GM21528 (cell line): Measurements from ENCODE around the gene FAM131A.
"Not testable (repeated sequence)": the region's sequence is repeated elsewhere in the genome, so short reads cannot be mapped to it uniquely, and the experiment has no call there.

Experiments used
- ATAC-seq: cut with Tn5 transposase; IDR thresholded peaks from one replicate; pipeline ENCODE4 v1.9.1; 2021; ENCODE audit warnings: mild to moderate bottlenecking, moderate library complexity; ENCODE audit not compliant: unreplicated experiment, low FRiP score

FAM131A gene

GRCh38 chr3:184338511-184338945, 1.1 kb downstream of the FAM131A start:
- no peak for ATAC-seq

- ATAC-seq, result no peak
Measured at GRCh38 chr3:184339001-184339400, 1.6 kb downstream of the FAM131A start.

DNA sequence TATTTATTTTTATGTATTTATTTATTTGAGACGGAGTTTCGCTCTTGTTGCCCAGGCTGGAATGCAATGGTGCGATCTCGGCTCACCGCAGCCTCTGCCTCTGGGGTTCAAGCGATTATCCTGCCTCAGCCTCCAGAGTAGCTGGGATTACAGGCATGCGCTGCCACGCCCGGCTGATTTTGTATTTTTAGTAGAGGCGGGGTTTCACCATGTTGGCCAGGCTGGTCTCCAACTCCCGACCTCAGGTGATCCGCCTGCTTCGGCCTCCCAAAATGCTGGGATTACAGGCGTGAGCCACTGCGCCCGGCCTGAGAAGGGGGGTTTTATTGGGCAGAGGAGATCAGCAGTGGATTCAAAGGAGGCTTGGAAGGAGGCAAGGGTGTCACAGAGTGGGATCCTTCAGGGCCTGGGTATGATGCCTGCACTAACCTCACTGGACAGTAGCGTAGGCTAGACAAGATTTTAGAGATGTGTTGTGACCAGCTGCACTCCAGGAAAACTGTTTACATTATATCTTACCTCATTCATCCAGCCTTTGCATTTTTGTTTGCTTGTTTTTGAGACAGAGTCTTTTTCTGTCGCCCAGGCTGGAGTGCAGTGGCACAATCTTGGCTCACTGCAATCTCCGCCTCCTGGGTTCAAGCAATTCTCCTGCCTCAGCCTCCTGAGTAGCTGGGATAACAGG, 2.2 kb downstream of the FAM131A start:
- ATAC-seq, result not testable (repeated sequence)

- ATAC-seq, result no peak
Measured at GRCh38 chr3:184341925-184342324, 4.5 kb downstream of the FAM131A start.

DNA sequence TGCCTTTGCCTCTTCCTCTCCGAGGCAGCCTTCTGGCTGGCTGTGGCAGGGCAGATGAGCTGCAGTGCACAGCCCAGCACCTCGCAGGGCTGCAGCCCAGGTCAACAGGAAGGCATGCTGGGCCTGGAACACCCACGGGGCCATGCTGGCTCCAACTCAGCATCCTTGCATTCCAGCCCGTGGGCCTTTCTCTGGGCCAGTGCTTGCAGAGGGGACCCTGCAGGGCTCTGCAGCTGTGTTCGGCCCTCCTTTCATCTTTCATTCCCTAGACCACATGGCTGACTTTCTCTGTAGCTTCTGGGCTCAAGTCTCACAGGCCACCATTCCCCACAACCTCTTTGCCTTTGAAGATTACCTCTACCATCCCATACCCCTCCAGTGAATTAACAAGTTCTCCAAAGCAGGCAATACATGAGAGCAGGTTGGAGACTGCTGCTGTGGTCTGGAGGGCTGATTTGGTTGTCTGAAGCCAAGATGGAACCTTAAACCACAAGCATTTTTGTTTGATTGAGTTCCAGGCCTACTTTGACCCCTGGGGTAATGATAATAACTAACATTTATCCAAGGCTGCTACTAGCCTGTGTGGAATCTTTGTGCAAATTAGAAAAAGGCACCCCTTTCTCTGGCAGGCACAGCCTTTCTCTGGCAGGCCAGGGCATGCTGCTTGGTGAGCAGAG, 5.9 kb downstream of the FAM131A start:
- ATAC-seq, result no peak

DNA sequence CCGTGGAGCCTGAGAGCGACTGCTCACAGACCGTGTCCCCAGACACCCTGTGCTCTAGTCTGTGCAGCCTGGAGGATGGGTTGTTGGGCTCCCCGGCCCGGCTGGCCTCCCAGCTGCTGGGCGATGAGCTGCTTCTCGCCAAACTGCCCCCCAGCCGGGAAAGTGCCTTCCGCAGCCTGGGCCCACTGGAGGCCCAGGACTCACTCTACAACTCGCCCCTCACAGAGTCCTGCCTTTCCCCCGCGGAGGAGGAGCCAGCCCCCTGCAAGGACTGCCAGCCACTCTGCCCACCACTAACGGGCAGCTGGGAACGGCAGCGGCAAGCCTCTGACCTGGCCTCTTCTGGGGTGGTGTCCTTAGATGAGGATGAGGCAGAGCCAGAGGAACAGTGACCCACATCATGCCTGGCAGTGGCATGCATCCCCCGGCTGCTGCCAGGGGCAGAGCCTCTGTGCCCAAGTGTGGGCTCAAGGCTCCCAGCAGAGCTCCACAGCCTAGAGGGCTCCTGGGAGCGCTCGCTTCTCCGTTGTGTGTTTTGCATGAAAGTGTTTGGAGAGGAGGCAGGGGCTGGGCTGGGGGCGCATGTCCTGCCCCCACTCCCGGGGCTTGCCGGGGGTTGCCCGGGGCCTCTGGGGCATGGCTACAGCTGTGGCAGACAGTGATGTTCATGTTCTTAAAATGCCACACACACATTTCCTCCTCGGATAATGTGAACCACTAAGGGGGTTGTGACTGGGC, 7.3 kb downstream of the FAM131A start:
- ATAC-seq, result no peak

- ATAC-seq, result no peak
Measured at GRCh38 chr3:184345317-184346144, 8.1 kb downstream of the FAM131A start.

DNA sequence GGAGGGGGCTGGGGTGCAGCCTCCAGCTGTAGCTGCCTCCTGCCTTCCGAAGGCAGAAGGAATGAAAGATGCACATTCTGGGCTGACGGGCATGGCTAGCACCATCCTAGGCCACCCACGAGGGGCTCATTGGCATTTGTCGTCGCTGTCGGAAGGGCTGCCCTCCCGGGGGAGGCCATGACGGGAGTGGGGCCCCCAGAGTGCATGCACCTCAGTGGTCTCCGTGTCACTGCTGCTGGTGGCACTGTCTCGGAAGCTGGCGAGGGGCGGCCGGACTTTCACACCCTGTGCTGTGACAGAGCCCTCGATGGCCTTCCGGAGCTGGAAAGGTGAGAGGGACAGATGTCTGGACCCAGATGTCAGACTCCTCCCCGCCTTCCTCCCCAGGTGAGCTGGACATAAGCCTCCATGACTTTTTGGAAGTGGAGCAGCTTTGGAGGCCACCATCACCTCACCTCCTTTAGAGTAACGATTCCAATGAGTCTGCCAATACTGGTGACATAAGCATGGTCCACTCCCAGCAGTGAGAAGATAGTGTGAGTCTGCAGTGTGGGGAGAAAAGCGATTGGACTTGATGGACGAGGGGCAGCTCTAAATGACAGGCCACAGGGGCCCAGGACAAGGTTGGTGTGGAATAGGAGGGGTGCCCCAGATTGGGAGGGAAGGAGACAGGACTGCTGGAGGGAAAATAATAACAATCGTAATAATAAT, 9.2 kb downstream of the FAM131A start:
- ATAC-seq, result no peak

- no peak for ATAC-seq
Measured at GRCh38 chr3:184347321-184348056, 10.1 kb downstream of the FAM131A start.

DNA sequence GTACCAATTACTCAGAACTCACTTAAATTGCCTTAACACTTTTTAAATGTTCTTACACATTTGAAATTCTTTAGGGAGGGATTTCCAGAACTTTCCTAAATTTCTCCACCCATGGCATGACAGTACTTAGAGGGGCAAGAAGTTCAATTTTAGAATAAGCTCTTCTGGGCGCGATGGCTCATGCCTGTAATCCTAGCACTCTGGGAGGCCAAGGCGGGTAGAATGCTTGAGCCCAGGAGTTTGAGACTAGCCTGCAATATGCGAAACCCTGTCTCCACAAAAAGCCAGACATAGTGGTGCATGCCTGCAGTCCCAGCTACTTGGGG, 10.6 kb downstream of the FAM131A start:
- no peak for ATAC-seq

DNA sequence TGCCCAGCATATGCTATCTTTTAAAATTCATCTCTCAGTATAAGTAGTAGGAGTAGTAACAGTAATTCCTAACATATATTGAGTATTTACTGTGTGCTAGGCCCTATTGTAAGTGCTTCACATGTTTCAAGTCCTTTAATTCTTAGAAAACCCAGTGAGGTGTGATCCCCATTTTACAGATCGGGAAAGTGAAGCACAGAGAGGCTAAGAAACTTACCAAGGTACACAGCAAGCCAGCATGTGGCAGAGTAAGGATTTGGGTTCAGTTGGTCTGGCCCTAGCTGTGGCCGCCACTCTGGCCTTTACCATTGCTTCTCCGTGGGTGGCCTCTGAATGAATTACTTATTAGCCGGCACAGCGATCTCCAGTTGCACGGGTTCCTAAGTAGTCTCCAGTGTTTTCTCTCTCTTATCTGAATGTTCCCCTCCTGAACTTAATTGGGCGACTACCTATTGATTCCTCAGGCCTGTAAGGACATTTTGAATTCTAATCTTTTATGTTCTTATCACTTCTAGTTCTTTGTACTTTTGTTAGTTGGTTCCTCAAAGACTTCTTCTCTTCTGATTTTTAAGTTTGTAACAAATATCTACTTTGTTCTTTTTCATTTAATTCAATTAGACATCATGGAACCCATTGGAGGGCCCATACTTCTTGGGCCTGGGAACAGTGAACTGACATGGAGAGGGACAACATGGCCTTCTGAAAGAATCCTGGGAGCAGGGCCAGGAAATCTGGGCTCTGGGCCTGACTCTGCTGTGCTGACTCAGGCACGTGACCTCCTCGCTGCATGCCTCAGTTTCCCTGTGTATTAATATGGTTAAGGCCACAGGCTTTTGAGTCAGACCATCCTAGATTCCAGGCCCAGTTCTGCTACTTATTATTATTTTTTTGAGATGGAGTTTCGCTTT, 12.4 kb downstream of the FAM131A start:
- ATAC-seq, result no peak

GRCh38 chr3:184350618-184351017, 13.2 kb downstream of the FAM131A start:
- ATAC-seq, result no peak

GRCh38 chr3:184351511-184352148, 14.2 kb downstream of the FAM131A start:
- no peak for ATAC-seq

GRCh38 chr3:184352149-184352785, 14.9 kb downstream of the FAM131A start:
- no peak for ATAC-seq

GRCh38 chr3:184352897-184353545, 15.6 kb downstream of the FAM131A start:
- no peak for ATAC-seq

DNA sequence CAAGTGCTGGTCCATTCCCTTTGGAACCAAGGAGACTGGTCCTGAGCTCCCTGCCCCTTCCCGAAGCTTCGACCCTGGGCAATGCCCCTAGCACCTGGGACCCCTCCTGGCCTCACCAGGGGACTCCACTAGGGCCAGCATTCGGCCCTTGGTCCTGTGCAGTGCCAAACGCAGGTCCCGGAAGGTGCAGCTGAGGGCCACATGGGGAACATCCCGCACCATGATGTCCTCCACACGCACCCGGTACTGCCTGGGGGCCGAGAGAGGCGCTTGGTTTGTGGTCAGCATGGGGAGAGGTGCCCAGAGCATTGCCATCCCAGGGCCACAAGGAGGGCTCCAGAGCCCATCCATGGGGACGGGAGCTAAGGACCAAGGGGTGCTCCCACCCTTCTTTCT, 16.1 kb downstream of the FAM131A start:
- ATAC-seq, result no peak

DNA sequence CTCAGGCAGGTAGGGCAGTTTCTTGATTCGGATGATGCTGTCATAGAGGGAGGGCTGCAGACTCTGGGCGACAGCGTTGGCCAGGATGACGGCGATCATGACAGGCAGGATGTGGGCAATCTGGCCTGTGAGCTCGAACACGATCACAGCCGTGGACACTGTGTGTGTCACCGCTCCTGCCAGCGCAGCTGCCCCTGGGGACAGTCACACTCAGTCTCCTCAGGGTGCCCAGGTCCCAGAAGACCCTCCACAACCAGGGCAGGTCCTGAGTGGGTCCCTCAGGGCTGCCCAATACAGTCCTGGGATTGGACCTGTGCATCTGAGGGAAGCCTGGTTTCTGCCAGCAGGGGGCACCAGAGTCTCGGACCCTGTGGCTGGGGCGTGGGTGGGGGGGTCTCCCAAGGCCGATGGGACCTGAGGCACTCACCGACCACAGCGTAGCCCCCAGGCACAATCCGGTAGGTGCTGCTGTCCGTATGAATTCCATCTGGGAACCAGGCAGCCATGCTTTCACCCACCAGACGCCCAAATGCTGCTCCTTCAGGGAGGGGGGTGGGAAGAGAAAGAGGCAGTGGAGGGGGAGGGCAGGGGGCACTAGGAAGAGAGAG, 16.8 kb downstream of the FAM131A start:
- ATAC-seq, result no peak
